GM12801 (cell line): ENCODE measurements around the gene C1orf94.

ENCODE experiments used
- TF ChIP-seq, protein P1 (sequence below): IDR thresholded peaks from one replicate; pipeline ENCODE4 v1.5.1; 2011; ENCODE audit warnings: control low read depth; ENCODE audit not compliant: insufficient read length; ENCODE audit errors: extremely low read depth

C1orf94 gene

GRCh38 chr1:34166191-34166624, 10.5 kb upstream of the C1orf94 start:
- TF ChIP-seq, protein P1, sequence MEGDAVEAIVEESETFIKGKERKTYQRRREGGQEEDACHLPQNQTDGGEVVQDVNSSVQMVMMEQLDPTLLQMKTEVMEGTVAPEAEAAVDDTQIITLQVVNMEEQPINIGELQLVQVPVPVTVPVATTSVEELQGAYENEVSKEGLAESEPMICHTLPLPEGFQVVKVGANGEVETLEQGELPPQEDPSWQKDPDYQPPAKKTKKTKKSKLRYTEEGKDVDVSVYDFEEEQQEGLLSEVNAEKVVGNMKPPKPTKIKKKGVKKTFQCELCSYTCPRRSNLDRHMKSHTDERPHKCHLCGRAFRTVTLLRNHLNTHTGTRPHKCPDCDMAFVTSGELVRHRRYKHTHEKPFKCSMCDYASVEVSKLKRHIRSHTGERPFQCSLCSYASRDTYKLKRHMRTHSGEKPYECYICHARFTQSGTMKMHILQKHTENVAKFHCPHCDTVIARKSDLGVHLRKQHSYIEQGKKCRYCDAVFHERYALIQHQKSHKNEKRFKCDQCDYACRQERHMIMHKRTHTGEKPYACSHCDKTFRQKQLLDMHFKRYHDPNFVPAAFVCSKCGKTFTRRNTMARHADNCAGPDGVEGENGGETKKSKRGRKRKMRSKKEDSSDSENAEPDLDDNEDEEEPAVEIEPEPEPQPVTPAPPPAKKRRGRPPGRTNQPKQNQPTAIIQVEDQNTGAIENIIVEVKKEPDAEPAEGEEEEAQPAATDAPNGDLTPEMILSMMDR: no peak

DNA sequence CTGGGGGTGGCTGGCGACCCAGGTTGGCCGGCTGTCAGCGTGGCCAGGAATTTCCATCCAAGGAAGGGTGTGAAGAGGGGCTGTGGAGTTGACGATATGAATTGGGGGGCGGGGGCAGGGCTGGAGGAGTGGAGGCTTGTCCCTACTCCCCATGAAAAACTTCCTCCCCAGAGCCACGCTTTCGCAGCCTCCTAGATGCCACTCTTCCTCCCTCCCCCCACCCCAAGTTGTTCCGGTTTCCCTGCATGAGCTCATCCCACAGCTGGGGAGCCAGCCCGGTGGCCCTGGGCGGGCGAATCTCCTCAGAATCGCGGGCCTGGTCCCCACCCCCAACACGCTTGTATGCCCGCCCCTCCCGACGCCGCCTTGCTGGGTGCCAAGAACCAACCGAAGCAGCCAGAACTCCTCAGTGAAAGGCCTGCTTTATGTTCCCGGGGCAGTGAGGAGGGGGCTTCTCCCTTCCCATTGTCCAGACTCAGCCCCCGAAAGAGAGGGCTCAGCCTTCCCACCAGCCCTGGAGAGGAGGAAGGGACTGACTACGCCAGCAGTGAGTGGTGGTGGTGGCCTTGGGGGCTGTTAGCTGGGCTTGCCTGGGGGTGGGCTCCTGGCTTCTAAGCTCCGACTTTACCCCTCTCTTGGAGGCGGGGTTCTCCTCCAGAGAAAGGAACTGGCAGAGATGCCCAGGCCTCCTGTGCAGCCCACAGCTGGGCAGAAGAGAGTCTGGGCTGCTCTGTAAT, 9.9 kb upstream of the C1orf94 start:
- TF ChIP-seq, protein P1: no peak

DNA sequence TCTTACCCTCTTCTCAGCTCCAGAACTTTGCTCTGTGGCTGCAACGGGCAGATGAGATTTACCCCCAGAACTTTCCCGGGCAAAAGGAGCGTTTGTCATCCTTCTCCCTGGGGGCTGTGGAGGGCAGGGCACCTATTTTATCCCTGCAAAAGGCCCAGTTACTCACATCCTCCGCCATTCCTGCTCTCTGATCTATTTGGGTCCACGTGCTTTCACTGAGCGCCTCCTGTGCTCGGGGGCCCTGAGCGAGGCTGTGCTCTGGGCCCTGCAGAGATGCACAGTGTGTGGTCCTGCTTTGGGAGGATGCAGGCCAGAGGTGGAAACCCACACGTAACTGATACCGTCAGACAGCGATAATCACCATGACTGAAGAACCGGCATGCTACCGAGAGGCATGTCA, 9.3 kb upstream of the C1orf94 start:
- TF ChIP-seq, protein P1: no peak

GRCh38 chr1:34175744-34176143, 963 bp upstream of the C1orf94 start:
- TF ChIP-seq, protein P1: no peak

GRCh38 chr1:34178072-34178471, 1.4 kb downstream of the C1orf94 start:
- TF ChIP-seq, protein P1: no peak

DNA sequence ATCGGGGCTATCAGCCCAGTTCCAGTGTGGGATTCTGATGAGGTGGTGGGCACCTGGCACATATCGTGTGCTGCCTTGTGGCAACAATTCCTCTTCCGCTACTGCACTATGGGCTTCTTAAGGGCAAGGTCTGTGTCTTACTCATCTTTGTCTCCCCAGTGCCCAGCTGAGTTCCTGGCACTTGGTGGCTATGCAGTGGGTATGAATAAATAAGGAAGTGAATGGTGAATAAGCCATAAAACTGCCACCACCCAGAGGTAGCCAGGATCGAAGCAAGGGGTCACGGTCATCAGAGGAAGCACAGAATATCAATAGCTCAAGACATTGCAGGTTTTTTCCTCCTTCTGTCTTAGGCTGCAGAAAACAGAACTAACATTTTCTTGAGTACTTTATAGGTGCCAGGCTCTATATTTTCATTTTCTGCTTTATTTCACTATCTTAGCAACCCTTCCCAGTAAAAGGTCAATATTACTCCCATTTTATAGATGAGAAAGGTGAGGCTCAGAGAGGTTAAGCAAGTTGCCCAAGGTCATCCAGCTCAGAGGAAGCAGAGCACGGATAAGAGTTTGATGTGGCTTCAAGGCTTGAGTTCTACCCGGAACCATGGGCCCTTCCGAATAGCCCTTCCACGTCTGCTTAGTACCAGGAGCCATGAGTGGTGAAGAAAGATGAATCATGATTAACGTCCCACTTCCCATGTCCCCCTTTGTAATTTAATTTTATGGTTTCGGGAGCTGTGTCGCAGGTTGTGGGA, 10.2 kb downstream of the C1orf94 start:
- TF ChIP-seq, protein P1: no peak

DNA sequence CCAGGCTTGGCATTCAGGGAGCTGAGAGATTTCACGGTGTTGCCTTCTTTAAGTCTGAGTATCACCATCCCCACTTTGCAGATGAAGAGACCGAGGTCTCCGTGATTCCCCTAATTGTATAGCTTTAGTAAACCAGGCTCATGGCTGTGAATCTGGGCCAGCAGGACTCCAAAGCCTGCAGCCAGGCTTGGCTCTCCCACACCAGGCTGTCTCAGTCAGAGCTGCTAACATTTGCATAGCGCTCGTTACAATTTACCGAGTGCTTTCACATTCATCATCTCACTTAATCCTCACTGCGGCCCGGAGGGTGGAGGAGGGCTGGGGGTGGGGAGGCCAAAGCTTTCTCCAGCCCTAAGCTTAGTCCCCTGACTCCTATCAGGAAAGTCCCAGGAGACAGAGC, 11.7 kb downstream of the C1orf94 start:
- TF ChIP-seq, protein P1: no peak
